Neutrophil (primary cell): Measurements from ENCODE around the gene YKT6.

Experiments used
- H3K27ac ChIP-seq: fragments of 200-600 bp; sonication (generic); 2 replicates; pipeline ENCODE4 v1.5.1; 2016; ENCODE audit warnings: mild to moderate bottlenecking, moderate library complexity
- H3K27me3 ChIP-seq: fragments of 200-600 bp; sonication (generic); 2 replicates; pipeline ENCODE4 v1.6.0; 2016; ENCODE audit warnings: mild to moderate bottlenecking
- H3K36me3 ChIP-seq: fragments of 200-600 bp; sonication (generic); 2 replicates; pipeline ENCODE4 v1.5.1; 2017
- H3K4me1 ChIP-seq, 2 experiments: fragments of 200-600 bp in 1 of 2; sonication (generic) in 1 of 2; 1 replicate in 1 of 2; 2 replicates in 1 of 2; pipeline versions ENCODE4 v1.5.1 to v1.6.1; 2013 to 2016; ENCODE audit warnings: low read depth in 1 of 2, low read length in 1 of 2, mild to moderate bottlenecking in 1 of 2, moderate library complexity in 1 of 2; ENCODE audit not compliant: control insufficient read depth in 1 of 2, insufficient read depth in 1 of 2
- H3K4me3 ChIP-seq, 2 experiments: fragments of 200-600 bp in 1 of 2; sonication (generic) in 1 of 2; 1 replicate in 1 of 2; 2 replicates in 1 of 2; pipeline ENCODE4 v1.5.1; 2013 to 2016; ENCODE audit warnings: low read depth in 1 of 2, low read length in 1 of 2, mild to moderate bottlenecking in 1 of 2, moderate library complexity in 1 of 2
- H3K9me3 ChIP-seq: fragments of 200-600 bp; sonication (generic); 2 replicates; pipeline ENCODE4 v1.5.1; 2016
- CTCF ChIP-seq: fragments of 200-600 bp; sonication (generic); IDR thresholded peaks from 2 replicates; pipeline ENCODE4 v1.5.1; 2016; ENCODE audit warnings: antibody characterized with exemption

YKT6 gene

DNA sequence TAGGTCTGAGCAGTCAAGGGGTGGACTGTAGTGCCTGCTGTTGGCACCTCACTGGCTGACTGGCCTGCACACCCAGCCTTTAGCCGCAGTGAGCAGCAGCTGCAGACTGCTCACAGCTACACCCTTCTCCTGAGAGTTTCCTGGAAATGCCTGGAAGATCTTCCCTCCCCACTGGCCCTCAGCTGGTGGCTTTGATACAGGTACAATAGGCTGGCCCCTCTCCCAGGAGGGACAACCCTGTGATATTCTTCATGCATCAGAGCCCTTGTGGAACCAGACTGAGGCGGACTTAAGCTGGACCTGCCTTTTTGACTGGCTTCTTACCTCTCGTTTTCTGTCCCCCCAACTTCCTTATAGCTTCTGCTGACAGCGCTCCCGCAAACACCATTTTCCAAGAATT is 18.0 kb upstream of the YKT6 start:
- Histone ChIP-seq H3K4me1 (no peaks in the 10 kb centered on the region), H3K4me3 (no peak overlapping the region), H3K36me3 (no peaks in the 10 kb centered on the region), H3K9me3 (no peaks in the 10 kb centered on the region), H3K27ac (no peak overlapping the region), H3K27me3 (peaks cover 8% of the 10 kb centered on the region)
- no peak for TF ChIP-seq CTCF

DNA sequence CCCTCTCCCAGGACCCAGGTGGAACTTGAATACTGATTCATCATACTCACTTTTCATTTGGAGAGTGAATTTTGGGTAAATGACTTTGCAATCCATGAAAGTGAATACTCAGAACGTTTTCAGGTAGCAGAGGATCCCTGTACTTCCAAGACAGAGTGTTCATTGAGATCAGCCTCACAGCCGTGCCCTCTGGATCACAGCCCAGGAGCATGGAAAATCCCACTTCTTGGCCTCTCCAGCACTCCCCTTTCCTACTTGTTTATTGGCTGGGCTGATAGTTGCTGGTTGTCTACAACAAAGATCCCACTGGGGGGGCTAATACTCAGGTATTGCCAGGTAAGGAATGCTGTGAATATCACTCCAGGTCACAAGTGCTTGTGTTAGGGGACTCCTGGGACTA is 17.4 kb upstream of the YKT6 start:
- Histone ChIP-seq H3K27ac (no peak overlapping the region), H3K4me3 (no peak overlapping the region), H3K36me3 (no peaks in the 10 kb centered on the region), H3K9me3 (no peaks in the 10 kb centered on the region), H3K4me1 (no peaks in the 10 kb centered on the region), H3K27me3 (peaks cover 8% of the 10 kb centered on the region)
- no peak for TF ChIP-seq CTCF

- no peaks in the 10 kb centered on the region for H3K4me1 ChIP-seq
- no peaks in the 10 kb centered on the region for H3K9me3 ChIP-seq
- no peak overlapping the region for H3K27ac ChIP-seq
- no peak overlapping the region for H3K4me3 ChIP-seq
- TF ChIP-seq CTCF: no peak
- no peaks in the 10 kb centered on the region for H3K36me3 ChIP-seq
- H3K27me3 ChIP-seq: peaks cover 8% of the 10 kb centered on the region
These were observed 16.4 kb upstream of the YKT6 start for GRCh38 chr7:44184206-44184872.

GRCh38 chr7:44184873-44185446 is 15.8 kb upstream of the YKT6 start:
- Histone ChIP-seq H3K4me3 (no peak overlapping the region), H3K36me3 (no peaks in the 10 kb centered on the region), H3K4me1 (no peaks in the 10 kb centered on the region), H3K27ac (no peak overlapping the region), H3K27me3 (peaks cover 11% of the 10 kb centered on the region), H3K9me3 (no peaks in the 10 kb centered on the region)
- no peak for TF ChIP-seq CTCF

DNA sequence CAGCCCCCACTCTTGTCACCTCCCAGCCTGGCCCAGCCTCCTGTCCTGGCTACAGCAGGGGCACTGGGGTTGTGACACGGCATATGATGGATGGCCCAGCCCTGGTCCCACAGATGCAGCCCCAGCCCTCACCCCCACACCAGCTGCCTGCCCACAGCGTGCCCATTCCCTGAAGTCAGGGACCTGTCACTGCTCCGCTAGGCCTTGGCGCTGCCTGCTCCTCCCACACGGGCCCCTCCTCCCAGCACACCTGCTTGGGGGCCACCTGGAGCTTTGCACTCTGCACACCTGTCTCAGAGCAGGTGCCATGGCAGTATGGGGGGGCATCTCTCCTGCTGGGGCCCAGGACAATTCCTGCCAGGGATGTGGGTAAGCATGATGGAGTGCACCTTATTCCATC is 15.0 kb upstream of the YKT6 start:
- no peak overlapping the region for H3K27ac ChIP-seq
- no peak for TF ChIP-seq CTCF
- H3K36me3 ChIP-seq: no peaks in the 10 kb centered on the region
- no peaks in the 10 kb centered on the region for H3K9me3 ChIP-seq
- no peaks in the 10 kb centered on the region for H3K4me1 ChIP-seq
- H3K4me3 ChIP-seq: no peak overlapping the region
- H3K27me3 ChIP-seq: peaks cover 18% of the 10 kb centered on the region
